HG03095 (cell line): ENCODE data around the gene MYEOV.

Experiments
- ATAC-seq: cut with Tn5 transposase; IDR thresholded peaks from one replicate; pipeline ENCODE4 v1.9.1; 2021; ENCODE audit warnings: moderate library complexity; ENCODE audit not compliant: unreplicated experiment

MYEOV gene

GRCh38 chr11:69314555-69314954, 20.6 kb downstream of the MYEOV start:
- ATAC-seq = no peak

- ATAC-seq = no peak
These were observed 23.0 kb downstream of the MYEOV start for GRCh38 chr11:69316956-69317355.

GRCh38 chr11:69317401-69318092, 23.6 kb downstream of the MYEOV start:
- no peak for ATAC-seq

- no peak for ATAC-seq
These were observed 24.1 kb downstream of the MYEOV start for GRCh38 chr11:69318093-69318420.

- no peak for ATAC-seq
These were observed 25.5 kb downstream of the MYEOV start for GRCh38 chr11:69319255-69320106.

GRCh38 chr11:69320326-69320725, 26.4 kb downstream of the MYEOV start:
- no peak for ATAC-seq

GRCh38 chr11:69320756-69321741, 27.1 kb downstream of the MYEOV start:
- ATAC-seq = no peak

- no peak for ATAC-seq
These were observed 28.0 kb downstream of the MYEOV start for GRCh38 chr11:69321877-69322361.

- ATAC-seq = no peak
These were observed 31.5 kb downstream of the MYEOV start for GRCh38 chr11:69325446-69325845.

- ATAC-seq = no peak
These were observed 32.8 kb downstream of the MYEOV start for GRCh38 chr11:69326622-69327219.

GRCh38 chr11:69327741-69328191, 33.8 kb downstream of the MYEOV start:
- ATAC-seq = no peak

- no peak for ATAC-seq
These were observed 34.3 kb downstream of the MYEOV start for GRCh38 chr11:69328231-69328630.

GRCh38 chr11:69329581-69329980, 35.6 kb downstream of the MYEOV start:
- ATAC-seq = no peak

GRCh38 chr11:69330330-69330729, 36.4 kb downstream of the MYEOV start:
- no peak for ATAC-seq

- no peak for ATAC-seq
These were observed 39.3 kb downstream of the MYEOV start for GRCh38 chr11:69333149-69333710.

- ATAC-seq = no peak
These were observed 39.9 kb downstream of the MYEOV start for GRCh38 chr11:69333879-69334278.

- ATAC-seq = no peak
These were observed 41.2 kb downstream of the MYEOV start for GRCh38 chr11:69335007-69335780.

GRCh38 chr11:69335781-69336405, 41.9 kb downstream of the MYEOV start:
- no peak for ATAC-seq

- ATAC-seq = no peak
These were observed 43.3 kb downstream of the MYEOV start for GRCh38 chr11:69337211-69337721.
